H9 (cell line): Measurements from ENCODE around the gene KRTAP6-3. TPM values are rescaled to one million over a fixed set of nuclear protein-coding genes. Genes with fewer than 3 reads are reported as not detected.

Source experiments
- DNase-seq: peaks from one replicate; pipeline ENCODE4 v3.0.0-alpha.2; 2017
- H2AFZ ChIP-seq: one replicate; pipeline ENCODE4 v1.6.1; 2013; ENCODE audit warnings: mild to moderate bottlenecking, low read length, control low read depth, moderate library complexity
- H2AK5ac ChIP-seq: 2 replicates; pipeline ENCODE4 v1.6.1; 2013; ENCODE audit warnings: low read length, control low read depth, mixed read lengths; ENCODE audit not compliant: insufficient read length
- H2BK120ac ChIP-seq: one replicate; pipeline ENCODE4 v1.6.1; 2013; ENCODE audit warnings: low read depth, mild to moderate bottlenecking, low read length, control low read depth, inconsistent platforms; ENCODE audit not compliant: poor library complexity, severe bottlenecking
- H2BK12ac ChIP-seq: 2 replicates; pipeline ENCODE4 v1.6.1; 2013; ENCODE audit warnings: low read length, control low read depth, mixed read lengths, low read depth; ENCODE audit not compliant: insufficient read length
- H2BK15ac ChIP-seq: 2 replicates; pipeline ENCODE4 v1.6.1; 2013; ENCODE audit warnings: low read depth, low read length, control low read depth
- H2BK20ac ChIP-seq: one replicate; pipeline ENCODE4 v1.6.1; 2013; ENCODE audit warnings: low read depth, mild to moderate bottlenecking, low read length, control low read depth, inconsistent platforms; ENCODE audit not compliant: poor library complexity, severe bottlenecking
- H2BK5ac ChIP-seq: 2 replicates; pipeline ENCODE4 v1.6.1; 2013; ENCODE audit warnings: low read length, control low read depth, mixed read lengths; ENCODE audit not compliant: insufficient read length
- H3K14ac ChIP-seq: 2 replicates; pipeline ENCODE4 v1.6.1; 2013; ENCODE audit warnings: low read length, control low read depth; ENCODE audit not compliant: insufficient read depth
- H3K18ac ChIP-seq: 2 replicates; pipeline ENCODE4 v1.6.1; 2013; ENCODE audit warnings: low read depth, mild to moderate bottlenecking, mixed read lengths, low read length, control low read depth; ENCODE audit not compliant: insufficient read length
- H3K23ac ChIP-seq: 2 replicates; pipeline ENCODE4 v1.6.1; 2013; ENCODE audit warnings: low read length, control low read depth, mixed read lengths, low read depth; ENCODE audit not compliant: insufficient read length
- H3K23me2 ChIP-seq: 2 replicates; pipeline ENCODE4 v1.6.1; 2013; ENCODE audit warnings: low read depth, mild to moderate bottlenecking, mixed read lengths, low read length, control low read depth; ENCODE audit not compliant: insufficient read length, poor library complexity, severe bottlenecking
- H3K27ac ChIP-seq: 2 replicates; pipeline ENCODE4 v1.5.1; 2013; ENCODE audit warnings: low read length, control low read depth, mixed read lengths, low read depth; ENCODE audit not compliant: insufficient read length
- H3K27me3 ChIP-seq: 2 replicates; pipeline ENCODE4 v1.6.1; 2013; ENCODE audit warnings: low read length, control low read depth, inconsistent platforms; ENCODE audit not compliant: insufficient read depth
- H3K4ac ChIP-seq: 2 replicates; pipeline ENCODE4 v1.6.1; 2013; ENCODE audit warnings: low read depth, mild to moderate bottlenecking, control low read depth, inconsistent platforms, low read length, moderate library complexity
- H3K4me1 ChIP-seq: 2 replicates; pipeline ENCODE4 v1.6.1; 2013; ENCODE audit warnings: low read length, control low read depth, inconsistent platforms; ENCODE audit not compliant: insufficient read depth
- H3K4me2 ChIP-seq: 2 replicates; pipeline ENCODE4 v1.6.1; 2013; ENCODE audit warnings: low read length, control low read depth, mixed read lengths; ENCODE audit not compliant: insufficient read length, insufficient read depth
- H3K56ac ChIP-seq: 2 replicates; pipeline ENCODE4 v1.6.1; 2013; ENCODE audit warnings: low read depth, mild to moderate bottlenecking, mixed read lengths, low read length, control low read depth; ENCODE audit not compliant: insufficient read length
- H3K79me1 ChIP-seq: 2 replicates; pipeline ENCODE4 v1.6.1; 2013; ENCODE audit warnings: low read depth, mild to moderate bottlenecking, moderate library complexity, low read length, control low read depth, inconsistent platforms; ENCODE audit not compliant: insufficient read depth, poor library complexity, severe bottlenecking
- H3K79me2 ChIP-seq: 2 replicates; pipeline ENCODE4 v1.6.1; 2013; ENCODE audit warnings: low read length, control low read depth, inconsistent platforms; ENCODE audit not compliant: insufficient read depth
- H3K9ac ChIP-seq: 2 replicates; pipeline ENCODE4 v1.6.1; 2013; ENCODE audit warnings: low read length, control low read depth, mixed read lengths; ENCODE audit not compliant: insufficient read length; ENCODE audit errors: extremely low read depth
- H3K9me3 ChIP-seq: one replicate; pipeline ENCODE4 v1.6.1; 2013; ENCODE audit warnings: low read depth, low read length, inconsistent platforms; ENCODE audit not compliant: control insufficient read depth
- H3T11ph ChIP-seq: one replicate; pipeline ENCODE4 v1.6.1; 2013; ENCODE audit warnings: mild to moderate bottlenecking, low read length, control low read depth, inconsistent platforms
- H4K20me1 ChIP-seq: one replicate; pipeline ENCODE4 v1.6.1; 2013; ENCODE audit not compliant: control insufficient read depth, insufficient read length, insufficient read depth
- H4K5ac ChIP-seq: 2 replicates; pipeline ENCODE4 v1.6.1; 2013; ENCODE audit warnings: low read depth, mild to moderate bottlenecking, mixed read lengths, low read length, control low read depth; ENCODE audit not compliant: insufficient read length
- H4K8ac ChIP-seq: replicated peaks from 2 replicates; pipeline ENCODE4 v1.6.1; 2013; ENCODE audit warnings: low read length, control low read depth, mixed read lengths, low read depth; ENCODE audit not compliant: insufficient read length
- H4K91ac ChIP-seq: 2 replicates; pipeline ENCODE4 v1.6.1; 2013; ENCODE audit warnings: low read depth, mild to moderate bottlenecking, moderate library complexity, mixed read lengths, low read length, control low read depth; ENCODE audit not compliant: insufficient read length
- H3K27ac Mint-ChIP-seq, 3 experiments: 2 replicates in 2 of 3; 3 replicates in 1 of 3; pipeline ENCODE4 v1.8.0; 2020 to 2021; ENCODE audit warnings: mixed read lengths in 3 of 3, mild to moderate bottlenecking in 1 of 3, moderate library complexity in 1 of 3
- H3K27me3 Mint-ChIP-seq: 2 replicates; pipeline ENCODE4 v1.8.0; 2021; ENCODE audit warnings: low read depth, mild to moderate bottlenecking, moderate library complexity, mixed read lengths
- H3K36me3 Mint-ChIP-seq, 3 experiments: 2 replicates in 2 of 3; 3 replicates in 1 of 3; pipeline ENCODE4 v1.8.0; 2020 to 2021; ENCODE audit warnings: low read depth in 3 of 3, mixed read lengths in 3 of 3; ENCODE audit not compliant: insufficient read depth in 1 of 3
- H3K4me1 Mint-ChIP-seq, 2 experiments: 2 replicates each; pipeline ENCODE4 v1.8.0; 2020; ENCODE audit warnings: mixed read lengths in 2 of 2
- H3K4me3 Mint-ChIP-seq, 2 experiments: 2 replicates in 1 of 2; 3 replicates in 1 of 2; pipeline ENCODE4 v1.8.0; 2020 to 2021; ENCODE audit warnings: mild to moderate bottlenecking in 2 of 2, mixed read lengths in 2 of 2, moderate library complexity in 1 of 2
- H3K9me3 Mint-ChIP-seq, 2 experiments: 2 replicates in 1 of 2; 3 replicates in 1 of 2; pipeline ENCODE4 v1.8.0; 2020; ENCODE audit warnings: mild to moderate bottlenecking in 2 of 2, mixed read lengths in 2 of 2, moderate library complexity in 1 of 2
- CTCF ChIP-seq: fragments of 200-600 bp; sonication (generic); conservative IDR thresholded peaks from 3 replicates; pipeline ENCODE4 v1.8.0; 2021; ENCODE audit warnings: antibody characterized with exemption, mild to moderate bottlenecking
- WGBS: extraction: QIAGEN DNeasy Blood & Tissue Kit; methylation state at CpG from one replicate; pipeline ENCODE4 v1.1.7; 2013; ENCODE audit warnings: missing lambda C conversion rate, low lambda C conversion rate, mixed read lengths; ENCODE audit not compliant: insufficient read length; ENCODE audit errors: extremely low coverage; 5-methylcytosine and 5-hydroxymethylcytosine counted together
- total RNA-seq: library from RNA; stranded (reverse); gene quantifications from 2 replicates; pipeline ENCODE4 v1.2.1, GENCODE V29; 2021

The KRTAP6-3 gene
- total RNA-seq, 1 experiment from 2014 or later = not detected

GRCh38 chr21:30582870-30583269 lies 9.4 kb upstream of the KRTAP6-3 start:
- Mint-ChIP-seq H3K27me3 (no peaks in the 10 kb centered on the region), H3K36me3 (peaks cover 0 to 13% (median 0%) of the 10 kb centered on the region in 3 experiments; a peak in 1 of 7 replicates), H3K4me1 (no peaks in the 10 kb centered on the region), H3K4me3 (no peak overlapping the region), H3K9me3 (peaks cover 0 to 3% of the 10 kb centered on the region in 2 experiments; a peak in 1 of 5 replicates), H3K27ac (no peak overlapping the region)
- H3K4me1 ChIP-seq = no peaks in the 10 kb centered on the region
- no CpG with 5 or more reads among the region's 1 CpG for WGBS
- no peak overlapping the region for H3K4ac ChIP-seq
- no peak overlapping the region for H3K14ac ChIP-seq
- H3K18ac ChIP-seq = no peak overlapping the region
- H3K79me2 ChIP-seq = no peaks in the 10 kb centered on the region
- H3K56ac ChIP-seq = no peak overlapping the region
- no peak overlapping the region for H4K91ac ChIP-seq
- H3K79me1 ChIP-seq = no peaks in the 10 kb centered on the region
- no peak overlapping the region for H2BK5ac ChIP-seq
- H2BK15ac ChIP-seq = no peak overlapping the region
- H3K4me2 ChIP-seq = no peak overlapping the region
- H2BK120ac ChIP-seq = no peak overlapping the region
- H3T11ph ChIP-seq = no peak overlapping the region
- no peaks in the 10 kb centered on the region for H3K27me3 ChIP-seq
- H3K23me2 ChIP-seq = no peaks in the 10 kb centered on the region
- no peak for DNase-seq
- H2BK20ac ChIP-seq = no peak overlapping the region
- no peak overlapping the region for H4K8ac ChIP-seq
- no peak overlapping the region for H4K5ac ChIP-seq
- no peak overlapping the region for H2AK5ac ChIP-seq
- TF ChIP-seq CTCF = no peak
- H3K9ac ChIP-seq = no peak overlapping the region
- no peaks in the 10 kb centered on the region for H3K9me3 ChIP-seq
- H3K23ac ChIP-seq = no peak overlapping the region
- H4K20me1 ChIP-seq = no peaks in the 10 kb centered on the region
- no peak overlapping the region for H2AFZ ChIP-seq
- no peak overlapping the region for H3K27ac ChIP-seq
- H2BK12ac ChIP-seq = no peak overlapping the region
